ENCODE measurements around the gene PRR14.

- TF ChIP-seq CTCF (IDR thresholded peaks at IDR 0.05; ENCODE audit: low read depth, low read length, missing input control) (no peak), GABPA (IDR thresholded peaks at IDR 0.05 in 1 of 2, conservative IDR thresholded peaks at IDR 0.05 in 1 of 2) (no peak), HNF4A (conservative IDR thresholded peaks at IDR 0.05) (no peak), EGR1 (IDR thresholded peaks at IDR 0.05; ENCODE audit: low read depth in 2 of 2) (no peak), RAD21 (IDR thresholded peaks at IDR 0.05) (no peak), FOXA1 (IDR thresholded peaks at IDR 0.05) (no peak), JUND (IDR thresholded peaks at IDR 0.05) (no peak), RXRA (IDR thresholded peaks at IDR 0.05) (no peak), TAF1 (conservative IDR thresholded peaks at IDR 0.05) (no peak), SP1 (IDR thresholded peaks at IDR 0.05) (no peak)
- TF ChIP-seq, protein P1, sequence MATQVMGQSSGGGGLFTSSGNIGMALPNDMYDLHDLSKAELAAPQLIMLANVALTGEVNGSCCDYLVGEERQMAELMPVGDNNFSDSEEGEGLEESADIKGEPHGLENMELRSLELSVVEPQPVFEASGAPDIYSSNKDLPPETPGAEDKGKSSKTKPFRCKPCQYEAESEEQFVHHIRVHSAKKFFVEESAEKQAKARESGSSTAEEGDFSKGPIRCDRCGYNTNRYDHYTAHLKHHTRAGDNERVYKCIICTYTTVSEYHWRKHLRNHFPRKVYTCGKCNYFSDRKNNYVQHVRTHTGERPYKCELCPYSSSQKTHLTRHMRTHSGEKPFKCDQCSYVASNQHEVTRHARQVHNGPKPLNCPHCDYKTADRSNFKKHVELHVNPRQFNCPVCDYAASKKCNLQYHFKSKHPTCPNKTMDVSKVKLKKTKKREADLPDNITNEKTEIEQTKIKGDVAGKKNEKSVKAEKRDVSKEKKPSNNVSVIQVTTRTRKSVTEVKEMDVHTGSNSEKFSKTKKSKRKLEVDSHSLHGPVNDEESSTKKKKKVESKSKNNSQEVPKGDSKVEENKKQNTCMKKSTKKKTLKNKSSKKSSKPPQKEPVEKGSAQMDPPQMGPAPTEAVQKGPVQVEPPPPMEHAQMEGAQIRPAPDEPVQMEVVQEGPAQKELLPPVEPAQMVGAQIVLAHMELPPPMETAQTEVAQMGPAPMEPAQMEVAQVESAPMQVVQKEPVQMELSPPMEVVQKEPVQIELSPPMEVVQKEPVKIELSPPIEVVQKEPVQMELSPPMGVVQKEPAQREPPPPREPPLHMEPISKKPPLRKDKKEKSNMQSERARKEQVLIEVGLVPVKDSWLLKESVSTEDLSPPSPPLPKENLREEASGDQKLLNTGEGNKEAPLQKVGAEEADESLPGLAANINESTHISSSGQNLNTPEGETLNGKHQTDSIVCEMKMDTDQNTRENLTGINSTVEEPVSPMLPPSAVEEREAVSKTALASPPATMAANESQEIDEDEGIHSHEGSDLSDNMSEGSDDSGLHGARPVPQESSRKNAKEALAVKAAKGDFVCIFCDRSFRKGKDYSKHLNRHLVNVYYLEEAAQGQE (IDR thresholded peaks at IDR 0.05): no peak
- TF ChIP-seq, protein P2, sequence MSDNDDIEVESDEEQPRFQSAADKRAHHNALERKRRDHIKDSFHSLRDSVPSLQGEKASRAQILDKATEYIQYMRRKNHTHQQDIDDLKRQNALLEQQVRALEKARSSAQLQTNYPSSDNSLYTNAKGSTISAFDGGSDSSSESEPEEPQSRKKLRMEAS (IDR thresholded peaks at IDR 0.05): no peak
Observed at GRCh38 chr16:30665155-30665829, 14.5 kb downstream of the PRR14 start.
